ENCODE data around the gene ZBTB47. TPM values are rescaled to one million over a fixed set of nuclear protein-coding genes. Genes with fewer than 3 reads are reported as not detected.

Gene ZBTB47
- total RNA-seq, 1 donor from 2014 or later = 26.7 TPM

DNA sequence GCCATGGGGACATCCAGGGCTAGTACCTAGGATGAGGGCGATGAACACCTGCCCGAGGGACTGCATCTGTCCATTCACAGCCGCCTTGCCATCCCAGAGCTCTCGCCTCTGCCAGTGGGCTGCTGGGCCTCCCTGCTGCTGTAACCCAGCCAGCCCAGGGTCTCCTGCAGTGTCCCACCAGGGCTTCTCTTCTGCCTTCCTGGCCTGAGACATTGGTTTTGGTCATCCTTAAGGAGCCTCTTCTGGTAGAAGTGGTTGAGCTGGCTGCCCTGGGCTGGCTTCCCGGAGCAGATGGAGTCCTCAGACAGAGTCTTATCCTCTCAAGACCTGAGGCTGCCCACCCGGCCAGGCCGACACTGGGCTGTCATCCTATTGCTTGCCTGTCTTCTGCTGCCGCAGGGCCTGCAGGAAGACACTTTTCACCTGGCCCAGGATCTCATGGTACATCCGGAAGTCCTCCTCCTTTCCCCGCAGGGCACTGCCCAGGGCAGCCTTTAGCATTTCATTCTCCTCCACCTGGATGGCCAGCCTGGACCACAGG lies 55.2 kb downstream of the ZBTB47 start:
- Mint-ChIP-seq H3K4me3 (ENCODE audit: unreplicated experiment) (no peak overlapping the region), H3K9me3 (ENCODE audit: unreplicated experiment) (no peaks in the 10 kb centered on the region), H3K27me3 (ENCODE audit: unreplicated experiment) (peaks cover 15% of the 10 kb centered on the region), H3K36me3 (ENCODE audit: unreplicated experiment) (no peaks in the 10 kb centered on the region), H3K27ac (ENCODE audit: unreplicated experiment) (no peak overlapping the region), H3K4me1 (ENCODE audit: unreplicated experiment) (no peaks in the 10 kb centered on the region)
- peak; percentile 77 for DNase-seq (ENCODE audit: extremely low spot score, unreplicated experiment)
- TF ChIP-seq, protein P1, sequence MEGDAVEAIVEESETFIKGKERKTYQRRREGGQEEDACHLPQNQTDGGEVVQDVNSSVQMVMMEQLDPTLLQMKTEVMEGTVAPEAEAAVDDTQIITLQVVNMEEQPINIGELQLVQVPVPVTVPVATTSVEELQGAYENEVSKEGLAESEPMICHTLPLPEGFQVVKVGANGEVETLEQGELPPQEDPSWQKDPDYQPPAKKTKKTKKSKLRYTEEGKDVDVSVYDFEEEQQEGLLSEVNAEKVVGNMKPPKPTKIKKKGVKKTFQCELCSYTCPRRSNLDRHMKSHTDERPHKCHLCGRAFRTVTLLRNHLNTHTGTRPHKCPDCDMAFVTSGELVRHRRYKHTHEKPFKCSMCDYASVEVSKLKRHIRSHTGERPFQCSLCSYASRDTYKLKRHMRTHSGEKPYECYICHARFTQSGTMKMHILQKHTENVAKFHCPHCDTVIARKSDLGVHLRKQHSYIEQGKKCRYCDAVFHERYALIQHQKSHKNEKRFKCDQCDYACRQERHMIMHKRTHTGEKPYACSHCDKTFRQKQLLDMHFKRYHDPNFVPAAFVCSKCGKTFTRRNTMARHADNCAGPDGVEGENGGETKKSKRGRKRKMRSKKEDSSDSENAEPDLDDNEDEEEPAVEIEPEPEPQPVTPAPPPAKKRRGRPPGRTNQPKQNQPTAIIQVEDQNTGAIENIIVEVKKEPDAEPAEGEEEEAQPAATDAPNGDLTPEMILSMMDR (IDR thresholded peaks at IDR 0.05) = no peak

GRCh38 chr3:42709621-42710020 lies 56.1 kb downstream of the ZBTB47 start:
- TF ChIP-seq, protein P1 (IDR thresholded peaks at IDR 0.05) = no peak
- no peaks in the 10 kb centered on the region for H3K9me3 Mint-ChIP-seq (ENCODE audit: unreplicated experiment)
- H3K36me3 Mint-ChIP-seq (ENCODE audit: unreplicated experiment) = no peaks in the 10 kb centered on the region
- H3K4me3 Mint-ChIP-seq (ENCODE audit: unreplicated experiment) = no peak overlapping the region
- peaks cover 24% of the 10 kb centered on the region for H3K27me3 Mint-ChIP-seq (ENCODE audit: unreplicated experiment)
- no peaks in the 10 kb centered on the region for H3K4me1 Mint-ChIP-seq (ENCODE audit: unreplicated experiment)
- H3K27ac Mint-ChIP-seq (ENCODE audit: unreplicated experiment) = no peak overlapping the region
- DNase-seq (ENCODE audit: extremely low spot score, unreplicated experiment) = peak; percentile 70

DNA sequence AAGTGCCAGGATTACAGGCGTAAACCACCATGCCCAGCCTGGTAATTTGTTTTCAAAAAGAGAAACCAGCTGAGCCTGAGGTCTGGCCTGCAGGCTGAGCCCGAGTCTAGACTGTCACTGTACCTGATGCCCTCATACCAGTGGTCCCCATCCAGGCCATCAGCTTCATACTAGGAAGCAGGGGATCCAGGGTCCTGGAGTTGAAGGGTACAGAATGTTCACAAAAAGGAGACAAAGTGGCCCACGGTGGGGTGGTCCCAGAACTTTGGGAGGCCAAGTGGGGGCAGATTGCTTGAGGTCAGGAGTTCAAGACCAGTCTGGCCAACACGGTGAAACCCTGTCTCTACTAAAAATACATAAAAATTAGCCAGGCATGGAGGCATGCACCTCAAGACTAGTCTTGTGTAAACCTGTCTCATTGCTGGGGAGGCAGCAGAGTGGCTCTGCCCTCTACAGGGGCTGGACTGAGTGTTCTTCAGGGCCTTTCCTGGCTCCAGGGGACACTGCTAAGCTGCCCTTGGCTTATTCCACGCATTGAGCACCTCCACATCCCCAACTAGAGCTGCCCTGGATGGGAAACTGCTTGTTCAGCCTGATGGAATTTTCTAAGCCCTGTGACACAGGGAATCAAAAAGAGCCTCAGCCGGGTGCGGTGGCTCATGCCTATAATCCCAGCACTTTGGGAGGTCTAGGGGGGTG lies 57.0 kb downstream of the ZBTB47 start:
- Mint-ChIP-seq H3K4me1 (ENCODE audit: unreplicated experiment) (no peaks in the 10 kb centered on the region), H3K27ac (ENCODE audit: unreplicated experiment) (no peak overlapping the region), H3K9me3 (ENCODE audit: unreplicated experiment) (no peaks in the 10 kb centered on the region), H3K27me3 (ENCODE audit: unreplicated experiment) (peaks cover 24% of the 10 kb centered on the region), H3K4me3 (ENCODE audit: unreplicated experiment) (no peak overlapping the region), H3K36me3 (ENCODE audit: unreplicated experiment) (no peaks in the 10 kb centered on the region)
- DNase-seq (ENCODE audit: extremely low spot score, unreplicated experiment) = peak; percentile 48
- TF ChIP-seq, protein P1 (IDR thresholded peaks at IDR 0.05) = no peak

DNA sequence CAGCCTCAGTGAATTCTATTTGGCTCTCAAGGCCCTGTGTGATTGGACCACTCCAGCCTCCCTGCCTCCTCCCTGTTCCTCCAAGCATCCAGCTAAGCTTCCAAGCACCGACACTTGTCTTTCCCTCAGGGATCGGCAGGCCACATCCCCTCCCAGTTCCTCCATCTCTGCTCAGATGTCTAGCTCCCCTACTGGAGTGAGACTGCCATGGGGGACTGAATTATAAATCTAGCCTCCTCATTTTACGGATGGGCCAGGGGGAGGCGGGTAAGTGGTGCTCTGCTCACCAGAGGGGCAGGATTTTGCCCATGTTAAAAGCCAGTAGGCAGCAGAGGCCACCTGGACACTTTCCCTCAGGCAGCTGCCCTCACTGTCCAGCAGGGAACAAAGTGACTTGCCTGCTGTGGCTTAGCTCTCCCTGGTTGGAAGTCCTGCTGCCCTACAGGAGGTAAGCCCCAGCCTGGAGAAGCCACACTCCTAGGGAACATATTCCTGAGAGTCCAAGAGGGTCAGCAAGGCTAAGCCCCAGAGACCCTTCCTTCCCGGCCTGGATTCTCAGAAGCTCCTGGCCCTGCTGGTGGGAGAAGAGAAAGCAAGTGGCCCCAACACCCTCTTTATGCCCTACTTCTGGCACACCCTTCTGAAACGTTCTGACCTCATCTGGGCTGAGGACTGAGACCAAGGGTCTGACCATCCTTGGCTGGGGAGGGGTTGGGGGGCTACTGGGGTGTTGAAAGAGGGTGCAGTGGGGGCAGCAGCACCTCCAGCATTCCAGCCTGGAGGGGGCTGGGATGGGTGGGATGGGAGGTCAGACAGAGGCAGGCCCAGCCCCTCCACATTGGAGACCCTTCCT lies 58.2 kb downstream of the ZBTB47 start:
- no peak overlapping the region for H3K27ac Mint-ChIP-seq (ENCODE audit: unreplicated experiment)
- no peaks in the 10 kb centered on the region for H3K36me3 Mint-ChIP-seq (ENCODE audit: unreplicated experiment)
- no peak overlapping the region for H3K4me3 Mint-ChIP-seq (ENCODE audit: unreplicated experiment)
- H3K9me3 Mint-ChIP-seq (ENCODE audit: unreplicated experiment) = no peaks in the 10 kb centered on the region
- H3K27me3 Mint-ChIP-seq (ENCODE audit: unreplicated experiment) = peaks cover 23% of the 10 kb centered on the region
- peak; percentile 72 for DNase-seq (ENCODE audit: extremely low spot score, unreplicated experiment)
- TF ChIP-seq, protein P1 (IDR thresholded peaks at IDR 0.05) = peak; percentile 17
- no peaks in the 10 kb centered on the region for H3K4me1 Mint-ChIP-seq (ENCODE audit: unreplicated experiment)

GRCh38 chr3:42712344-42712648 lies 58.8 kb downstream of the ZBTB47 start:
- H3K4me1 Mint-ChIP-seq (ENCODE audit: unreplicated experiment) = no peaks in the 10 kb centered on the region
- H3K9me3 Mint-ChIP-seq (ENCODE audit: unreplicated experiment) = no peaks in the 10 kb centered on the region
- TF ChIP-seq, protein P1 (IDR thresholded peaks at IDR 0.05) = no peak
- DNase-seq (ENCODE audit: extremely low spot score, unreplicated experiment) = peak; percentile 63
- no peak overlapping the region for H3K27ac Mint-ChIP-seq (ENCODE audit: unreplicated experiment)
- peaks cover 23% of the 10 kb centered on the region for H3K27me3 Mint-ChIP-seq (ENCODE audit: unreplicated experiment)
- no peak overlapping the region for H3K4me3 Mint-ChIP-seq (ENCODE audit: unreplicated experiment)
- H3K36me3 Mint-ChIP-seq (ENCODE audit: unreplicated experiment) = no peaks in the 10 kb centered on the region

All from osteocyte (in vitro differentiated cells).